Astrocyte of the cerebellum (primary cell): ENCODE data around the gene CRY2.

ENCODE experiments used
- DNase-seq: peaks from one replicate; pipeline ENCODE4 v3.0.0-alpha.2; 2011; ENCODE audit warnings: low read depth
- H3K4me3 ChIP-seq: 2 replicates; pipeline ENCODE4 v1.5.1; 2011; ENCODE audit warnings: mild to moderate bottlenecking, low read depth, low read length, moderate library complexity
- CTCF ChIP-seq: IDR thresholded peaks from 2 replicates; pipeline ENCODE4 v1.5.1; 2012; ENCODE audit warnings: low read length, low read depth, moderate library complexity, mild to moderate bottlenecking; ENCODE audit errors: missing control alignments
- in situ Hi-C: cut with HindIII; loops from 2 replicates; pipeline ENCODE4 v1.10.0; 2017; ENCODE audit warnings: low sequenced_read_pairs

CRY2 gene

GRCh38 chr11:45877221-45877620, 29.9 kb downstream of the CRY2 start:
- no peak for TF ChIP-seq CTCF
- in situ Hi-C loops: no loop called here
- DNase-seq: no peak
- no peak overlapping the region for H3K4me3 ChIP-seq

DNA sequence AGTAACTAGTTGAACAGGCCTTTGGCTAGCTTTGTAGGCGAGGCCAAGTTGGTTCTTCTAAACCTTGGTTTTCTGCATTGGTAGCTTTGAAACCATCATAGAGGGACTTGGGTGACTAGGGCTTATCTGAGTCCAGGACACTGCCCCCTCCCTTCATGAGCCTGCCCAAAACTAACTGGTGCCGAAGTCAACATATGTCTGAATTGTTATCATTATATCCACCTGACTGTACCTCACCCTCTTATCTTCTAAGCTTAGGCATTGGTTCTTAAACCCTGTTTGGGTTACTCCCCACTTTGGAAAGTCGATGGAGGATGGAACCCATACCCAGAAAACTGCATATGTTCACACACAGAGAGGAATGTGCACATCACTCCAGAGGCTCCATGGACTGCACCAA, 30.6 kb downstream of the CRY2 start:
- in situ Hi-C loops: no loop called here

DNA sequence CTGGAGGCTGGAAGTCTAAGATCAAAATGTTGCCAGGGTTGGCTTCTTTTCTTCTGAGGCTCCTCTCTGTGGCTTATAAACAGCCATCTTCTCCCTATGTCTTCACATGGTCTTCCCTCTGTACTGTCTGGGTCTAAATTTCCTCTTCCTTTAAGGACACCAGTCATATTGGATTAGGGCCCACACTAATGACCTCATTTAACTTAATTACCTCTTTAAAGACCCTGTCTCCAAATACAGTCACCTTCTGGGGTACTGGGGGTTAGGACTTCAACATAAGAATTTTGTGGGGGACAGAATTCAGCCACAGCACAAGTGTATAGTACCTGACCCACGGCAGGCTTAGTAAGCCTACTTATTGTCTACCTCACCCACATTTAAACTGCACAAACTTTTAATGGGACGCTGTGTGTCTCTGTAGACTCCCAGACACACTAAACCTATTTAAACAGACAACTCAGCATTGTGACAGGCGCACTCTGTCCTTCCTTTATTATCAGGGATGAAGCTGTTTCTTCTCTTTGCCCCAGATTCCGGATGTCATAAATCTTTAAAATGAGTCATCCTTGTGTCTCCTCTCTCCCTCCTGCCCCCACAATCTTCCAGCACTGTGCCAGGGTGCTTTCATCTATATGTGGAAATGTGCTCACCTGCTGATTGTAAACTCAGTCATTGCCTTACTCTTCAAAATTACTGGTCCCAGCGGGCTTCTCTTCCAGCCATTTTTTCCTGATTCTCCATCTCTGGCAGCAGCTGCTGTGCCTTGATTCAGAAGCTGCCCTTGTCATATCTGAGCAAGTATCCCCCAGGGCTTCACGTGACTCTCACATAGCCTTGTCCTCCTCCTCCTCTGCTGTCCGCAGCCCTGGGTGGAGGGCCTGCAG, 32.8 kb downstream of the CRY2 start:
- no peak for DNase-seq
- in situ Hi-C loops: no loop called here

More for the DNA sequence above, 30.6 kb downstream of the CRY2 start:
- no peak for TF ChIP-seq CTCF
- DNase-seq: no peak
- H3K4me3 ChIP-seq: no peak overlapping the region

GRCh38 chr11:45880772-45881570, 33.7 kb downstream of the CRY2 start:
- no peak for TF ChIP-seq CTCF
- H3K4me3 ChIP-seq: no peak overlapping the region
- in situ Hi-C loops: no loop called here
- DNase-seq: peak; percentile 83

More for the DNA sequence above, 32.8 kb downstream of the CRY2 start:
- TF ChIP-seq CTCF: no peak
- H3K4me3 ChIP-seq: no peak overlapping the region

- no peak overlapping the region for H3K4me3 ChIP-seq
- in situ Hi-C loops: no loop called here
- DNase-seq: no peak
- no peak for TF ChIP-seq CTCF
These were observed 34.6 kb downstream of the CRY2 start for GRCh38 chr11:45881708-45882368.

DNA sequence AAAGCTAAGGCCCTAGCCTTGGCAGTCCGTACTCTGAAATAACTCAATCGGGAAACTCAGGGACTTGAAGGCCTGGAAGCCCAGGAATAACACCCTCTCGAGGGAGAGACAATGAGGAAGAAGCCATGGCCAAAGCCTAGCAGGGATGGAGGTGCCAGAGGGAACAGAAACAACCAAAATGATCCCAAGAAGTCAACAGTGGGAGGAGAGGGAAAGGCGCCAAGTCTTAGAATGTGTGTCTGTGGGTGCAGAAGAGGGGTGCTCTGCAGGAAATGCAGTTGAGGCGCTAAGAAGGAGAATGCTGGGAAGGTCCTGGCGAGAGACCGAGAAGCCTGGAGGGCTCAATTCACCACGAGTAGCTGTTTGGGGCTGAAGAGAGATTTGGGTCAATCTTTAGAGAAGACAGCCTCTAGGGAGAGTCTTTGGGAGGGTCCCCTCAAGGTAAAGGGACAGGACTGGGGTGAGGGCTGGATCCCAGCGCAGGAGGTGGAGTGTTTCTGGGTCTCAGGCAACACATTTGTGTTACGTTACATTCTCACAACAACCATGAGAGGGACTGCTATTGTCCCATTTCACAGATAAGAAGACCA, 37.4 kb downstream of the CRY2 start:
- no peak for DNase-seq
- no peak for TF ChIP-seq CTCF
- H3K4me3 ChIP-seq: no peak overlapping the region
- in situ Hi-C loops: no loop called here
